Stomach (tissue), 9 donors: Measurements from ENCODE around the gene NETO2. TPM values are rescaled to one million over a fixed set of nuclear protein-coding genes. Genes with fewer than 3 reads are reported as not detected.

Experiments
- DNase-seq, 2 donors: peaks; one replicate each; pipeline versions ENCODE4 v3.0.0 to v3.0.0-alpha.2; 2013 to 2019
- H3K27ac ChIP-seq, 5 donors: fragments of 200-600 bp in 4 of 5; sonication (generic) in 4 of 5; one replicate each; pipeline ENCODE4 v1.5.1; 2013 to 2019; ENCODE audit warnings: mild to moderate bottlenecking in 1 of 5, moderate library complexity in 1 of 5
- H3K27me3 ChIP-seq, 3 donors: fragments of 200-600 bp; sonication (generic); one replicate each; pipeline ENCODE4 v1.5.1; 2017 to 2019; ENCODE audit warnings: mixed run types in 1 of 3
- H3K36me3 ChIP-seq, 4 donors: fragments of 200-600 bp; sonication (generic); 1 replicate in 3 of 4; 2 replicates in 1 of 4; pipeline ENCODE4 v1.5.1; 2016 to 2019
- H3K4me1 ChIP-seq, 4 donors: fragments of 200-600 bp; sonication (generic); one replicate each; pipeline ENCODE4 v1.5.1; 2016 to 2019
- H3K4me3 ChIP-seq, 4 donors: fragments of 200-600 bp; sonication (generic) in 3 of 4; one replicate each; pipeline ENCODE4 v1.5.1; 2016 to 2019; ENCODE audit warnings: mild to moderate bottlenecking in 1 of 4
- H3K9me3 ChIP-seq, 4 donors: fragments of 200-600 bp; sonication (generic); one replicate each; pipeline ENCODE4 v1.5.1; 2016 to 2019
- EP300 ChIP-seq: sonication (generic); formaldehyde crosslinking; IDR thresholded peaks from one replicate; pipeline ENCODE4 v1.6.1; 2017; ENCODE audit warnings: antibody characterized with exemption
- POLR2A ChIP-seq, 4 donors: fragments of 450-650 bp; IDR thresholded peaks; one replicate each; pipeline ENCODE4 v1.6.1; 2016; ENCODE audit warnings: antibody characterized with exemption in 4 of 4, control low read depth in 2 of 4, mild to moderate bottlenecking in 1 of 4, moderate library complexity in 1 of 4
- POLR2AphosphoS5 ChIP-seq, 3 donors: sonication (generic); formaldehyde crosslinking; IDR thresholded peaks; one replicate each; pipeline ENCODE4 v1.6.1; 2016; ENCODE audit warnings: antibody characterized with exemption in 3 of 3
- WGBS, 5 donors: extraction: QIAGEN DNeasy Blood & Tissue Kit in 3 of 5; methylation state at CpG; one replicate each; pipeline versions ENCODE4 v1.1.5 to v1.1.7; 2013 to 2018; 5-methylcytosine and 5-hydroxymethylcytosine counted together
- intact Hi-C: fragments of 100-400 bp; cut with DNase I; formaldehyde crosslinking; loops from one replicate; pipeline ENCODE4 v1.15.1; 2023; ENCODE audit warnings: low total_unique reads
- polyA plus RNA-seq, 3 donors: library from polyadenylated mRNA; stranded (reverse); fragments of 200-250 nt; gene quantifications; one replicate each; pipeline ENCODE4 v1.2.3, GENCODE V29; 2013
- total RNA-seq, 5 donors: library from RNA; depleted of rRNA; stranded (reverse); fragments of >200 nt; gene quantifications; one replicate each; pipeline versions ENCODE4 v1.1.0 to v1.2.3, GENCODE V29; 2014 to 2016
- TF ChIP-seq, protein P1 (sequence below), 7 experiments: fragments of 450-650 bp in 4 of 7; fragments of 200-600 bp in 3 of 7; sonication (generic) in 3 of 7; IDR thresholded peaks; one replicate each; pipeline ENCODE4 v1.5.1; 2016 to 2019; ENCODE audit warnings: antibody characterized with exemption in 7 of 7, control low read depth in 2 of 7, mild to moderate bottlenecking in 1 of 7
- donor health status: healthy with polysubstance abuse.
- donor health status: Bipolar disorder and iron deficiency.
- donor health status: healthy.

The NETO2 gene
- total and polyA plus RNA-seq, 8 donors: 0.45 to 9.3 (median 2.2) TPM; not detected in 1

DNA sequence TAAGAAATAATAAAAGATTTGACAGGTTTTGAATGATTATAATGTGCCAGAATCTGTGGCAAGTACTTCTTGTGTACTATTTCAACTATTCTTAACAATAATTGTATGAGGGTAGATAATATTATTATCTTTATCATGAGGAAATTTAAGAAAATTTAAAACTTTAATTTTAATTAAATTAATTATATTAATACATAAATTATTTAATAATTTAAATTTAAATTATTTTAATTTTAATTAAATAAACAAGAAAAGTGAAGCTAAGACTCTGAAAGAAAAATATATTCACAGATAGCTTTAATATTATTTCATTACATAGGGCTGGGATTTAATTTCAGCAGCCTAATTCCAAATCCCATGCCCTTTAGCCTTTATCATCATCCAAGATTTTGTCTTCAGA lies 31.4 kb upstream of the NETO2 start:
- H3K27ac ChIP-seq: no peak overlapping the region
- no peaks in the 10 kb centered on the region for H3K36me3 ChIP-seq
- DNase-seq: no peak
- no peaks in the 10 kb centered on the region for H3K27me3 ChIP-seq
- no peaks in the 10 kb centered on the region for H3K9me3 ChIP-seq
- intact Hi-C loops: no loop called here
- no peaks in the 10 kb centered on the region for H3K4me1 ChIP-seq
- no peak for TF ChIP-seq POLR2A (IDR thresholded peaks at IDR 0.05)
- H3K4me3 ChIP-seq: no peak overlapping the region

DNA sequence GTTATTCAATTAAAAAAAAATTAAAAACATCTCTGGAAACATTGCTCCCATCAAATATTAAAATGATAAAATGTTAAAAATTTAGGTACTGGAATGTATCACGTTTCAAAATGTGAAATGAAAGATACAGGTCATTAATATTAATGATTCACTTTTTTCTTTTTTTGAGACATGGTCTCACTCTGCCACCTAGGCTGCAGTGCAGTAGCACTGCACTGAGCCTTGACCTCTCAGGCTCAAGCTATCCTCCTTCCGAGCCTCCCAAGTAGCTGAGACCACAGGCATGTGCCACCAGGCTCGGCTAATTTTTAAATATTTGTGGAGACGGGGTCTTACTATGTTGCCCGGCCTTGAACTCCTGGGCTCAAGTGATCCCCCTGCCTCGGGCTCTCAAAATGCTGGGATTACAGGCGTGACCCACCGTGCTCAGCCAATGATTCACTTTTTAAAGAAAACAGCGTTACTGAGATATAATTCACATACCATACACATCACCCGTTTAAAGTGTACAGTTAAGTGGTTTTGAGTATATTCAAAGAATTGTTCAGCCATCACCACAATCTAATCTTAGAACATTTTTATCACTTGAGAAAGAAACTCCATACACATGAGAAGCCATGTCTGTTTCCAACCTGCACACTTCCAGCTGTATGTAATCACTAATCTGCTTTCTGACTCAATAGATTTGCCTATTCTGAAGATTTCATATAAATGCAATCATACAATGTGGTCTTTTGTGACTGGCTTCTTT lies 19.1 kb upstream of the NETO2 start:
- Histone ChIP-seq H3K27me3 (no peaks in the 10 kb centered on the region), H3K27ac (no peak overlapping the region), H3K4me3 (no peak overlapping the region), H3K36me3 (peaks cover 0 to 29% (median 23%) of the 10 kb centered on the region in 4 donors), H3K4me1 (no peaks in the 10 kb centered on the region), H3K9me3 (no peaks in the 10 kb centered on the region)
- DNase-seq: no peak
- intact Hi-C loops: no loop called here
- 83 to 89% (median 88%) methylated on average over 10 of the region's 10 CpGs for WGBS, 5 donors
- TF ChIP-seq POLR2A (IDR thresholded peaks at IDR 0.05) (no peak), EP300 (no peak), POLR2AphosphoS5 (IDR thresholded peaks at IDR 0.05) (no peak)
- TF ChIP-seq, protein P1, sequence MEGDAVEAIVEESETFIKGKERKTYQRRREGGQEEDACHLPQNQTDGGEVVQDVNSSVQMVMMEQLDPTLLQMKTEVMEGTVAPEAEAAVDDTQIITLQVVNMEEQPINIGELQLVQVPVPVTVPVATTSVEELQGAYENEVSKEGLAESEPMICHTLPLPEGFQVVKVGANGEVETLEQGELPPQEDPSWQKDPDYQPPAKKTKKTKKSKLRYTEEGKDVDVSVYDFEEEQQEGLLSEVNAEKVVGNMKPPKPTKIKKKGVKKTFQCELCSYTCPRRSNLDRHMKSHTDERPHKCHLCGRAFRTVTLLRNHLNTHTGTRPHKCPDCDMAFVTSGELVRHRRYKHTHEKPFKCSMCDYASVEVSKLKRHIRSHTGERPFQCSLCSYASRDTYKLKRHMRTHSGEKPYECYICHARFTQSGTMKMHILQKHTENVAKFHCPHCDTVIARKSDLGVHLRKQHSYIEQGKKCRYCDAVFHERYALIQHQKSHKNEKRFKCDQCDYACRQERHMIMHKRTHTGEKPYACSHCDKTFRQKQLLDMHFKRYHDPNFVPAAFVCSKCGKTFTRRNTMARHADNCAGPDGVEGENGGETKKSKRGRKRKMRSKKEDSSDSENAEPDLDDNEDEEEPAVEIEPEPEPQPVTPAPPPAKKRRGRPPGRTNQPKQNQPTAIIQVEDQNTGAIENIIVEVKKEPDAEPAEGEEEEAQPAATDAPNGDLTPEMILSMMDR (IDR thresholded peaks at IDR 0.05): no peak

DNA sequence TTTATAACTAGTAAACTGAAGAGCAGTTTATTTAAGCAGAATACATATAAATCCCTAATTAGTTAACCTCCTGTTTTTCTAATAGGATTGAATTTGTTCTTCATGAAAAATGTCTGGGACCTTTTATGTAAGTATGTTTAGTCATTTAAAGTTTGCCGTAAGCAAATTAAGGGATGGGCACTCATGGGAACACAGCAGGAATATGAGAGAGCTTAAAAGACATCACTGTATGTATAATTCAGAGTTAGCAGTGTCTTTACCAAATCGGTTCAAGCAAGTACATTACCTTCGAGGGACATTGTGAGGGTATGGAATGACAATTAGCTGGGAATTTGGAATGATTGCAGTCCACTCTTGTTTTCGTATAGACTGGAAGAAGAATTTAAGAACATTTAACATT lies 17.7 kb upstream of the NETO2 start:
- 85 to 92% (median 88%) methylated on average over 4 of the region's 4 CpGs for WGBS, 5 donors
- intact Hi-C loops: no loop called here
- no peaks in the 10 kb centered on the region for H3K4me1 ChIP-seq
- peaks cover 0 to 43% (median 36%) of the 10 kb centered on the region in 4 donors for H3K36me3 ChIP-seq
- H3K27ac ChIP-seq: no peak overlapping the region
- no peaks in the 10 kb centered on the region for H3K27me3 ChIP-seq
- H3K4me3 ChIP-seq: no peak overlapping the region
- no peak for DNase-seq
- TF ChIP-seq POLR2A (IDR thresholded peaks at IDR 0.05) (no peak), EP300 (no peak)
- TF ChIP-seq, protein P1 (IDR thresholded peaks at IDR 0.05): no peak
- no peaks in the 10 kb centered on the region for H3K9me3 ChIP-seq

DNA sequence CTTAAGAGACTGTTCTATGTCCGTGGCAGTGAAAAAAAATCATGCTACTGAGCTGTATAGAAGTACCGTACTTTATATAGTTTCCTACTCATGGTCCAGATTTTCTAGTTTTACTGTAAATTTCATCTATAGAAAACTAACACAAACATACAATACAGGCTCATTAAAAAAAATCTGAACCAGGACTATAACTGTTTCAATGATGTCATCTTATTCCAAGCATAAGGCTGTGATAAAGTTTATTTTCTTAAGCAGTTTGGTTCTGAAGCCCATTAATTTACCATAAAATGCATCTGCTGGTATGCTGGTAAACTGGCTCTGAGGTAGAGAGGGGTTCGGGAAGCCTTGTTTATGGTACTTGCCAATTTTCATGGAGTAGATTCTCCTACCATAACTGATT lies 16.7 kb upstream of the NETO2 start:
- TF ChIP-seq, protein P1 (IDR thresholded peaks at IDR 0.05): no peak
- TF ChIP-seq EP300 (no peak), POLR2A (IDR thresholded peaks at IDR 0.05) (no peak), POLR2AphosphoS5 (IDR thresholded peaks at IDR 0.05) (no peak)
- 91 to 95% (median 94%) methylated on average over 3 of the region's 3 CpGs for WGBS, 5 donors
- Histone ChIP-seq H3K27me3 (no peaks in the 10 kb centered on the region), H3K27ac (no peak overlapping the region), H3K36me3 (peaks cover 0 to 50% (median 44%) of the 10 kb centered on the region in 4 donors), H3K4me1 (no peaks in the 10 kb centered on the region), H3K4me3 (no peak overlapping the region), H3K9me3 (no peaks in the 10 kb centered on the region)
- DNase-seq: no peak
- intact Hi-C loops: no loop called here

DNA sequence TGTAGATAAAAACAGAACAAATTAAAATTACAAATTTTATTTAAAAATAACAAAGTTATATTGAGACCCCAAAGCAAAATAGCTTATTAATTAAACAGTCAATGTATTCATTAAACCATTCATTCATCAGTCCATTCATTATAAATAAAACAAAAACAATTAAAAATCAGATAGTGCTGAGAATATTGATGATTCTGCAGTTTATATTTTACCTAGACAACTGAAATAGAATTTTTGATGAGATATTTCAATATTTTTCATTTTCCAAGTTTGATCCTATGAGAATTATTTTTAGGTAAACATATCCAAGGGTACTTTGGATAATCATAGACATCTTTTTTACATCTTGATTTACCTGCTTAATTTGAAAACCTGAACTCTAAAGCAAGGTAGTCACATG lies 15.2 kb upstream of the NETO2 start:
- TF ChIP-seq POLR2AphosphoS5 (IDR thresholded peaks at IDR 0.05) (no peak), POLR2A (IDR thresholded peaks at IDR 0.05) (no peak), EP300 (no peak)
- TF ChIP-seq, protein P1 (IDR thresholded peaks at IDR 0.05): no peak
- Histone ChIP-seq H3K27me3 (no peaks in the 10 kb centered on the region), H3K4me3 (no peak overlapping the region), H3K4me1 (no peaks in the 10 kb centered on the region), H3K36me3 (peaks cover 0 to 56% (median 47%) of the 10 kb centered on the region in 4 donors), H3K9me3 (no peaks in the 10 kb centered on the region), H3K27ac (no peak overlapping the region)
- no peak for DNase-seq
- intact Hi-C loops: no loop called here
